ENCODE measurements around the gene SLC2A5.

GRCh38 chr1:9108056-9108665 is 38.7 kb upstream of the SLC2A5 start:
- no peak for TF ChIP-seq CTCF (conservative IDR thresholded peaks at IDR 0.05)
- no peak for TF ChIP-seq EZH2 (IDR thresholded peaks at IDR 0.05; ENCODE audit: low read depth)

Measured in PC-9 (cell line).